Measurements from ENCODE around the gene VDR. TPM values are rescaled to one million over a fixed set of nuclear protein-coding genes. Genes with fewer than 3 reads are reported as not detected.

Gene VDR
- total RNA-seq, 1 donor from 2014 or later: 0.52 TPM

DNA sequence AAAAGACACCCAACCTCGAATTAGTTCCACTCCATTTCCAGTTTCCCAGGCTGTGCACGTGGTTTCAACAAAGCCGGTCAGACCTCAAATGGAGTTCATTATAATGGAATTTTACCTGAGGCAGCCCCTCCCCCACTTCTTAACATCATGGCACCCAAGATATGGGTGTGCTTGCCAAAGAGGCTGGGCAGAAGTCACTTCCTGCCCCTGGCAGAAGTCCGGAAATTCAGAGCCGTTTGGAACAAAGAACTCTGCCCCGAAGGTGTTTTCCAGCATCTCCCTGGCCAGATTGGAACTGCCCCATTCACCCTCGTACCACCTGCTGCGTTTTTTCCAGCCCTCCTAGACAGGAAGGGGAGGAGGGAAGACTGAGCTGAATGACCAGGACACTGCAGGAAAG lies 8.2 kb downstream of the VDR start:
- peaks cover 2 to 16% (median 3%) of the 10 kb centered on the region in 3 donors for H3K4me1 ChIP-seq (ENCODE audit: control insufficient read depth in 3 of 3, insufficient read depth in 3 of 3, low read length in 3 of 3)
- no peak overlapping the region for H3K4me3 ChIP-seq (ENCODE audit: low read length in 3 of 3)
- H3K27me3 ChIP-seq (ENCODE audit: control insufficient read depth in 3 of 3, insufficient read depth in 3 of 3, low read length in 3 of 3): peaks cover 0 to 17% (median 7%) of the 10 kb centered on the region in 3 donors
- H3K27ac ChIP-seq (ENCODE audit: low read depth, low read length): no peak overlapping the region
- H3K9ac ChIP-seq (ENCODE audit: low read depth in 1 of 3, low read length in 3 of 3): no peak overlapping the region
- no peaks in the 10 kb centered on the region for H3K36me3 ChIP-seq (ENCODE audit: control insufficient read depth in 3 of 3, insufficient read depth in 3 of 3, low read length in 3 of 3)
- no peaks in the 10 kb centered on the region for H3K9me3 ChIP-seq (ENCODE audit: control insufficient read depth in 3 of 3, low read length in 3 of 3)

DNA sequence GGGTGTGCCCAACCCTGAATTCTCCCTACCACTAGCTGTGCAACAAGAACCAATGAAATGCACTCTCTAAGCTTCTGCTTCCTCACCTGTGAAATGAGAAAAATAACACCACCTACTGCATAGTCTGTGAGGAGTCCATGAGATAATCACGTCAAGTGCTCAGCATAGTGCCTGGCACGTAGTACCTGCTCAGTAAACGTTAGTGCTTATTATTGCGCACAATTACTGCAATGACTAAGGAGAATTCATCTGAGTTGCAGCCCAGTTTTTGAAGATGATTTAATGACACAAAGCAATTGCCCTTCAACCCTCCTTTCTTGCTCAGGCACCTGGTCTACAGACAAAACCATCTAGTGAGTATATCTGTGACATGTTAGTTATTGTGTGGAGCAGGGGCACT lies 8.8 kb downstream of the VDR start:
- Histone ChIP-seq H3K9ac (ENCODE audit: low read depth in 1 of 3, low read length in 3 of 3) (no peak overlapping the region), H3K4me1 (ENCODE audit: control insufficient read depth in 3 of 3, insufficient read depth in 3 of 3, low read length in 3 of 3) (peaks cover 2 to 10% (median 2%) of the 10 kb centered on the region in 3 donors), H3K4me3 (ENCODE audit: low read length in 3 of 3) (no peak overlapping the region), H3K27me3 (ENCODE audit: control insufficient read depth in 3 of 3, insufficient read depth in 3 of 3, low read length in 3 of 3) (peaks cover 0 to 12% (median 6%) of the 10 kb centered on the region in 3 donors), H3K9me3 (ENCODE audit: control insufficient read depth in 3 of 3, low read length in 3 of 3) (no peaks in the 10 kb centered on the region), H3K36me3 (ENCODE audit: control insufficient read depth in 3 of 3, insufficient read depth in 3 of 3, low read length in 3 of 3) (no peaks in the 10 kb centered on the region), H3K27ac (ENCODE audit: low read depth, low read length) (no peak overlapping the region)

DNA sequence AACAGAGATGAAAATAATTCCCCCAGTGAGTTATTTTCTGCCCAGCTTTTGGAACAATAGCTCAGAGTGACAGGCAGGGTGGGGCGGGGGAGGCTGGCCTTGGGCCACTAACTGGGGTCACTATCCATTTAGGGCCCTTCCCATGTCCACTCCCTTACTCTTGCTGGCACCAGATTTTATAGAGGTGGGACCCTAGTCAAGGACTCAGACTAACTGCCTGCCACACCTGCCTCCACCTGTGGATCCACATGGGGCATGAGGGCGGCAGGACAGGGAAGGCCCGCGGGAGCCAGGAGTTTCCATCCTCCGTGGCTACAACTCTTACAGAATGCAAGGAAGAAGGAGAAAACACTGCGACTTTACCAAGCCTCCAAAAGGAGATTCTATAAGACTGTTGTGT lies 10.1 kb downstream of the VDR start:
- peaks cover 0 to 4% (median 0%) of the 10 kb centered on the region in 3 donors for H3K27me3 ChIP-seq (ENCODE audit: control insufficient read depth in 3 of 3, insufficient read depth in 3 of 3, low read length in 3 of 3)
- H3K4me3 ChIP-seq (ENCODE audit: low read length in 3 of 3): no peak overlapping the region
- no peaks in the 10 kb centered on the region for H3K9me3 ChIP-seq (ENCODE audit: control insufficient read depth in 3 of 3, low read length in 3 of 3)
- peaks cover 0 to 4% (median 0%) of the 10 kb centered on the region in 3 donors for H3K4me1 ChIP-seq (ENCODE audit: control insufficient read depth in 3 of 3, insufficient read depth in 3 of 3, low read length in 3 of 3)
- no peak overlapping the region for H3K9ac ChIP-seq (ENCODE audit: low read depth in 1 of 3, low read length in 3 of 3)
- no peaks in the 10 kb centered on the region for H3K36me3 ChIP-seq (ENCODE audit: control insufficient read depth in 3 of 3, insufficient read depth in 3 of 3, low read length in 3 of 3)
- no peak overlapping the region for H3K27ac ChIP-seq (ENCODE audit: low read depth, low read length)

DNA sequence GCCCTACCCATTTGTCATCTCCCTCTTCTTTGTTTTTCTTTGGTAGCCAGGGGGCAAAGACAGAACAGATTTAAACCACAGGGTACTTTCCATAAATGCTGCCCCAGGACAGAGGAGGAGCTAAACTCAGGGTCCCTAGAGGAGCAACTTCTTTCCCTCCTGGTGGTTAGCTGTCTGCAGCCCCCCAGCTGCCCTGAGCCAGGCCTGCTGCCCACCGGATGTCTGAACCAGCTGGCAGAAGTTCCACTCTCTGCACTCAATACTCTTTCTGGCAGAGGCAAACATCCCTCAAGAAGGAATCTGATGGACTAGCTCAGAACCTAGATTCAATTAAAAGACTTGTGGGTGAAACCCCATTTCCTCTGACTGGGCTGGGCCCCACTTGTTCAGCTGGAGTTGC lies 10.7 kb downstream of the VDR start:
- H3K4me1 ChIP-seq (ENCODE audit: control insufficient read depth in 3 of 3, insufficient read depth in 3 of 3, low read length in 3 of 3): peaks cover 0 to 4% (median 0%) of the 10 kb centered on the region in 3 donors
- no peak overlapping the region for H3K9ac ChIP-seq (ENCODE audit: low read depth in 1 of 3, low read length in 3 of 3)
- no peaks in the 10 kb centered on the region for H3K36me3 ChIP-seq (ENCODE audit: control insufficient read depth in 3 of 3, insufficient read depth in 3 of 3, low read length in 3 of 3)
- no peak overlapping the region for H3K27ac ChIP-seq (ENCODE audit: low read depth, low read length)
- no peak overlapping the region for H3K4me3 ChIP-seq (ENCODE audit: low read length in 3 of 3)
- no peaks in the 10 kb centered on the region for H3K9me3 ChIP-seq (ENCODE audit: control insufficient read depth in 3 of 3, low read length in 3 of 3)
- peaks cover 0 to 4% (median 0%) of the 10 kb centered on the region in 3 donors for H3K27me3 ChIP-seq (ENCODE audit: control insufficient read depth in 3 of 3, insufficient read depth in 3 of 3, low read length in 3 of 3)

DNA sequence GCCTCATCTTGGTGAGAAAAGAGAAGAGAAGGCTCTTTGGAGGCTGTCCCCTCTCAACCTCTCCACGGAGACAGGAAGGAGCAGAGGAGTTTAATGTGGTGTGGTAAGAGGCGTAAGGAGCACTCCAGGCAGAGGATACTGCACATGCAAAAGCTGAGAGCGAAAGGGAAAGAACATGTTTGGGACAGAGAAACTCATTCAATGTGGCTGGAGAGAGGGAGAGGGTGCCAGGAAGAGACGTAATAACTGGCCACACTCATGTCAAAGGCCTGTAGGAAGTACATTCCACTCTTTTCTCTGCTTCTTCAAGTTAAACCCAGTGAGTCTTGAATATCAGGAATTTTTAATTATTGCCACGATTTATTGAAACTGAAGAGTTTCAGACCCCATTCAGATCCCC lies 12.0 kb downstream of the VDR start:
- Histone ChIP-seq H3K9me3 (ENCODE audit: control insufficient read depth in 3 of 3, low read length in 3 of 3) (no peaks in the 10 kb centered on the region), H3K9ac (ENCODE audit: low read depth in 1 of 3, low read length in 3 of 3) (no peak overlapping the region), H3K4me3 (ENCODE audit: low read length in 3 of 3) (no peak overlapping the region), H3K4me1 (ENCODE audit: control insufficient read depth in 3 of 3, insufficient read depth in 3 of 3, low read length in 3 of 3) (peaks cover 0 to 4% (median 0%) of the 10 kb centered on the region in 3 donors), H3K27ac (ENCODE audit: low read depth, low read length) (no peak overlapping the region), H3K27me3 (ENCODE audit: control insufficient read depth in 3 of 3, insufficient read depth in 3 of 3, low read length in 3 of 3) (peaks cover 0 to 4% (median 0%) of the 10 kb centered on the region in 3 donors), H3K36me3 (ENCODE audit: control insufficient read depth in 3 of 3, insufficient read depth in 3 of 3, low read length in 3 of 3) (no peaks in the 10 kb centered on the region)

DNA sequence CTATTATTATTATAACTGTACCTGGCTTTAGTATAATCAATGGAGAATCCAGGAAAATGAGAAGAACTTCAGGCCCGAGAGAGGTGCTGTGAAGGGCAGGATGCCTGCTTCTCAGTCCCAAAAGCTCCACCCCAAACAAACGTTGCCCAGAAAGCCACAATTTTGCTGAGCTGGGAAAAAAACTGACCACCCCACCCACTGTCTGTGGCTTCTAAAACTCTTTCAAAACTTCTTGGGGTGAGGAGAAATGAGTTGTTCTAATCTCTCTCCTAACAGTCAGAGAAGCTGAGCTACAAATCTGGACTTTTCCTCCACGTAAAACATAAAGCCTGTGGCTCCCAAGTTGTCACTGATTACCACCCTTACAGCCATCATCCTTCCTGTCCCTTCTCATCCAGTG lies 13.4 kb downstream of the VDR start:
- H3K27ac ChIP-seq (ENCODE audit: low read depth, low read length): no peak overlapping the region

DNA sequence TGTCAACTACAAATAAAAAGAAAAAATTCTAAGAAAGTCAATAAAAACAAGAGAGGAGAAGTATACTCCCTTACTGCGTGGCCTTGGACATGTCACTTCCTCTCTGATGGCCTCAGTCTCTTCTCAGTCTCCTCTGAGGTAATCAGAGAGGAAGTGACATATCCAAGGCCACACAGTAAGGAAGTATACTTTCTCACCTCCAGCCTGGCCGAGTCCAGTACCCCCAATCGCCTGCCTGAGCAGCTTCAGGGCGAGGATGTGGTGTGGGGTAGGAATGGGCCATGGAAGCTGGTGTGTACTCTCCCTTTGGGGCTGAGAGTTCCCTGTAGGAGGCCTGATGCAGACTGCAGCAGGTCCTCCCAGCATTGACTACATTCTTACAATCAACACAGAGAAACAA lies 15.8 kb downstream of the VDR start:
- no peaks in the 10 kb centered on the region for H3K4me1 ChIP-seq (ENCODE audit: control insufficient read depth in 3 of 3, insufficient read depth in 3 of 3, low read length in 3 of 3)
- no peaks in the 10 kb centered on the region for H3K9me3 ChIP-seq (ENCODE audit: control insufficient read depth in 3 of 3, low read length in 3 of 3)
- H3K9ac ChIP-seq (ENCODE audit: low read depth in 1 of 3, low read length in 3 of 3): no peak overlapping the region
- H3K27me3 ChIP-seq (ENCODE audit: control insufficient read depth in 3 of 3, insufficient read depth in 3 of 3, low read length in 3 of 3): no peaks in the 10 kb centered on the region
- H3K36me3 ChIP-seq (ENCODE audit: control insufficient read depth in 3 of 3, insufficient read depth in 3 of 3, low read length in 3 of 3): no peaks in the 10 kb centered on the region
- no peak overlapping the region for H3K27ac ChIP-seq (ENCODE audit: low read depth, low read length)
- no peak overlapping the region for H3K4me3 ChIP-seq (ENCODE audit: low read length in 3 of 3)

More for the DNA sequence above, 13.4 kb downstream of the VDR start:
- Histone ChIP-seq H3K27me3 (ENCODE audit: control insufficient read depth in 3 of 3, insufficient read depth in 3 of 3, low read length in 3 of 3) (peaks cover 0 to 4% (median 0%) of the 10 kb centered on the region in 3 donors), H3K9ac (ENCODE audit: low read depth in 1 of 3, low read length in 3 of 3) (no peak overlapping the region), H3K9me3 (ENCODE audit: control insufficient read depth in 3 of 3, low read length in 3 of 3) (no peaks in the 10 kb centered on the region), H3K4me3 (ENCODE audit: low read length in 3 of 3) (no peak overlapping the region), H3K36me3 (ENCODE audit: control insufficient read depth in 3 of 3, insufficient read depth in 3 of 3, low read length in 3 of 3) (no peaks in the 10 kb centered on the region), H3K4me1 (ENCODE audit: control insufficient read depth in 3 of 3, insufficient read depth in 3 of 3, low read length in 3 of 3) (no peaks in the 10 kb centered on the region)

DNA sequence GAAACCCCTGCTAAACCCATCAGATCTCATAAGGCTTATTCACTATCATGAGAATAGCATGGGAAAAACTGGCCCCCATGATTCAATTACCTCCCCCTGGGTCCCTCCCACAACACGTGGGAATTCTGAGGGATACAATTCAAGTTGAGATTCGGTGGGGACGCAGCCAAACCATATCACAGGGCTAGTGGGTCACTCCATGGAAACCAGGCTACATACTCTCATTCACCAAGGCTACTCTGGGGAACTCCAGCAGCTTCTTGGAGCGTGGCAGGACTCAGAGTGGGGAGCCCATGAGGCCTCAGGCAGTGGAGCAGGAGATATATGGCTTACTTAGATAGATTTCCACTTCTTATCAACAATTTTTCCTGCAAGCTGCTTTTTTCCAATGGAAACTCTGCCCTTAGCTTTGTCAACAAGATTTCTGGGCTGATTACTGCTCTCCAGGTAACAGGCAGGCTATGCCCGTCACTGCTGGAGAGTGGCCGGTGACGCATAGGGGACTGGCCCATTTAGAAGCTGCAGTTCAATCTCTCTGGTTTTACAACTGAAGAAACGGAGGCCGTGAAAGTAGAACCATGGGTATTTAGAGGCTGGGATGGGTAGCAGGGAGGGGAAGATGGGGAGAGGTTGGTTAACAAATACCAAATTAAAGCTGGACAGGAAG lies 16.5 kb downstream of the VDR start:
- Histone ChIP-seq H3K9ac (ENCODE audit: low read depth in 1 of 3, low read length in 3 of 3) (no peak overlapping the region), H3K27me3 (ENCODE audit: control insufficient read depth in 3 of 3, insufficient read depth in 3 of 3, low read length in 3 of 3) (no peaks in the 10 kb centered on the region), H3K9me3 (ENCODE audit: control insufficient read depth in 3 of 3, low read length in 3 of 3) (no peaks in the 10 kb centered on the region), H3K27ac (ENCODE audit: low read depth, low read length) (no peak overlapping the region), H3K4me3 (ENCODE audit: low read length in 3 of 3) (no peak overlapping the region), H3K36me3 (ENCODE audit: control insufficient read depth in 3 of 3, insufficient read depth in 3 of 3, low read length in 3 of 3) (no peaks in the 10 kb centered on the region), H3K4me1 (ENCODE audit: control insufficient read depth in 3 of 3, insufficient read depth in 3 of 3, low read length in 3 of 3) (peaks cover 0 to 2% (median 0%) of the 10 kb centered on the region in 3 donors)

DNA sequence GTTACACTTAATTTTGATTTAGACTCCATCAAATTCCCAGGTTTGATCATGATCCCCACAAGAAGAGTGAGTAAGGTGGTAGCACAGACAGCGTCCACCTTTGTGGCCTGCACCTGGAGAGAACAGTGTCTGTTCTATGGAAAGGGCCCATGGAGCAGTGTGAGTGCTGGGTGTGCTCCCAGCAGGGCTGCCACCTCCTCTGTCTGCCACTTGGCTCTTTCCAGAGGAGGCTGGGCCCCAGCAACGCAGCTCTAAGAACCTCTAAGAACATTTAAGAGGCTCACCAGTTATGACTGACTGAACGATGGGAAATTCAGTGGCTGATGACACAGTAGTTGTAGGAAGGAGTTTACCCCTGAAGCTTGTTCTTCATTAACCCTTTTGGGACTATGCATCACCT lies 17.3 kb downstream of the VDR start:
- Histone ChIP-seq H3K9me3 (ENCODE audit: control insufficient read depth in 3 of 3, low read length in 3 of 3) (no peaks in the 10 kb centered on the region), H3K27me3 (ENCODE audit: control insufficient read depth in 3 of 3, insufficient read depth in 3 of 3, low read length in 3 of 3) (no peaks in the 10 kb centered on the region), H3K27ac (ENCODE audit: low read depth, low read length) (no peak overlapping the region), H3K4me3 (ENCODE audit: low read length in 3 of 3) (no peak overlapping the region), H3K9ac (ENCODE audit: low read depth in 1 of 3, low read length in 3 of 3) (no peak overlapping the region), H3K36me3 (ENCODE audit: control insufficient read depth in 3 of 3, insufficient read depth in 3 of 3, low read length in 3 of 3) (no peaks in the 10 kb centered on the region), H3K4me1 (ENCODE audit: control insufficient read depth in 3 of 3, insufficient read depth in 3 of 3, low read length in 3 of 3) (peaks cover 0 to 8% (median 0%) of the 10 kb centered on the region in 3 donors)

DNA sequence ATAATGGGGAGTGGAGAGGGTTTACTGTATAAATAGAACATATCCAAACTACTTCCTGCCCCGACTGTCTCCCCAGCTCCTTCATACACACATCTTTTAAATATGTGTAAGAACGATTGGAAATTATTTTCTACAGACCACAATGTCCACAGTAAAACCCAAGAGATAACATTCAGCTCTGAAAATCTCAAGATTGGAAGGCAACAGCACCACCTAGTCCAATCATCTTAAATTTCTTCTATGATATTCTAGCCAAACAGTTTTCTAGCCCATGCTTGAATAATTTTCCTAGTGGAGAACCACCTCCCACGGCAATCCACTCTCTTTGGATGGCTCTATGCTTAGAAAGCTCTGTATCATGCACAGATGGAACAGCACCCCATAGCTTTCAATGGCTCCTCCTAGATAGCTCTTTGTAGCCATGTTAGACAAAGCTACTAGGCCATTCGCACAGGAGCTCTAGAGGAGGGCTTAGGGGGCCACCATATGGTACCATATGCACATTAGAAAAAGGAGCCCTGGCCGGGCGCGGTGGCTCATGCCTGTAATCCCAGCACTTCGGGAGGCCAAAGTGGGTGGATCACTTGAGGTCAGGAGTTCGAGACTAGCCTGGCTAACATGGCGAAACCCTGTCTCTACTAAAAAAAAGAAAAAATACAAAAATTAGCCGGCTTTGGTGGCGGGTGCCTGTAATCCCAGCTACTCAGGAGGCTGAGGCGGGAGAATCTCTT lies 18.1 kb downstream of the VDR start:
- Histone ChIP-seq H3K4me1 (ENCODE audit: control insufficient read depth in 3 of 3, insufficient read depth in 3 of 3, low read length in 3 of 3) (peaks cover 0 to 14% (median 0%) of the 10 kb centered on the region in 3 donors), H3K36me3 (ENCODE audit: control insufficient read depth in 3 of 3, insufficient read depth in 3 of 3, low read length in 3 of 3) (no peaks in the 10 kb centered on the region), H3K27ac (ENCODE audit: low read depth, low read length) (no peak overlapping the region), H3K9me3 (ENCODE audit: control insufficient read depth in 3 of 3, low read length in 3 of 3) (no peaks in the 10 kb centered on the region), H3K9ac (ENCODE audit: low read depth in 1 of 3, low read length in 3 of 3) (no peak overlapping the region), H3K27me3 (ENCODE audit: control insufficient read depth in 3 of 3, insufficient read depth in 3 of 3, low read length in 3 of 3) (no peaks in the 10 kb centered on the region), H3K4me3 (ENCODE audit: low read length in 3 of 3) (no peak overlapping the region)

Measured in skeletal muscle tissue (tissue), 4 donors.